Adrenal gland (tissue), 12 donors: ENCODE data around the gene CKS2. TPM values are rescaled to one million over a fixed set of nuclear protein-coding genes. Genes with fewer than 3 reads are reported as not detected.

Source experiments
- microRNA-seq, 3 donors: library from miRNA; unstranded; fragments of <30 nt; microRNA quantifications; one replicate each; pipeline ENCODE4, GENCODE V29; 2017 to 2020
- polyA plus RNA-seq, 3 donors: library from polyadenylated mRNA; stranded (reverse); fragments of 200-250 nt in 2 of 3; fragments of 350-450 nt in 1 of 3; fragmentation: Illumina TruSeq in 1 of 3; extraction: RNeasy Lipid Tissue Mini Kit (QIAGEN cat#74804) in 1 of 3; gene quantifications; one replicate each; pipeline ENCODE4 v1.2.3, GENCODE V29; 2013 to 2014
- small RNA-seq, 2 donors: library from RNA; depleted of rRNA; stranded (forward); fragments of <200 nt; gene quantifications; one replicate each; pipeline ENCODE3, GENCODE V24; 2016
- total RNA-seq, 9 donors: library from RNA; depleted of rRNA in 4 of 9; stranded (reverse); fragments of >200 nt in 4 of 9; fragments of 120-200 nt in 1 of 9; fragmentation: NEBNext Ultra II Directional in 1 of 9; extraction: Animal tissue kit (Norgen Biotek cat#: 25700) in 1 of 9; gene quantifications; one replicate each; pipeline versions ENCODE4 v1.1.0 to v1.2.4, GENCODE V29; 2013 to 2023
- donor health status: healthy with polysubstance abuse.
- donor health status: Bipolar disorder and iron deficiency.
- donor health status: DM: yes; HTN: yes; CAD: no.
- donor health status: DM: no; HTN: no; CAD: no.
- donor health status: DM: no; HTN: no; CAD: no.
- donor health status: DM: yes; HTN: yes; CAD: no.

Gene CKS2
- total and polyA plus RNA-seq, 12 donors, result 18.3 to 175 (median 49.7) TPM

Small RNA genes lying within 50 kb of the gene (microRNA-seq; reads per million reads assigned to microRNA genes)
- gene MIR3153, result 0 reads per million in 3 donors

Small RNA genes lying within 50 kb of the gene (small RNA-seq; reads per million reads assigned to genes)
- 0 reads per million in 2 donors for gene MIR3153

Other genes with a start within 250 kb of the CKS2 start
- gene SHC3, start 132.4 kb upstream of the CKS2 start, total RNA-seq, result 10 to 100 TPM; 16.0 to 56.7 (median 21.8) TPM
- gene SHC3, start 132.4 kb upstream of the CKS2 start, polyA plus RNA-seq, result 10 to 100 TPM in 1 of 3 donors, 1 to 10 TPM in 2; 5.6 to 10.9 (median 7.0) TPM
- 10 to 100 TPM; 37.3 to 76.1 (median 47.9) TPM for gene SECISBP2, start 7.3 kb downstream of the CKS2 start, total RNA-seq
- gene SECISBP2, start 7.3 kb downstream of the CKS2 start, polyA plus RNA-seq, result 10 to 100 TPM; 31.7 to 70.5 (median 32.5) TPM
- 10 to 100 TPM in 8 of 9 donors, 1 to 10 TPM in 1; 3.5 to 57.0 (median 27.2) TPM for gene SEMA4D, start 186.9 kb downstream of the CKS2 start, total RNA-seq
- 10 to 100 TPM; 11.5 to 19.6 (median 19.1) TPM for gene SEMA4D, start 186.9 kb downstream of the CKS2 start, polyA plus RNA-seq